ENCODE measurements around the gene ZEB2.

- TF ChIP-seq CTCF (IDR thresholded peaks at IDR 0.05; ENCODE audit: insufficient read depth, low read length, poor library complexity, severe bottlenecking), result no peak
- TF ChIP-seq EZH2phosphoT487 (conservative IDR thresholded peaks at IDR 0.05; ENCODE audit: low read length), result no peak
Measured at GRCh38 chr2:144508172-144508851, 11.6 kb downstream of the ZEB2 start.

Measured in SU-DHL-6 (cell line).